ENCODE results near the gene LBP.

DNA sequence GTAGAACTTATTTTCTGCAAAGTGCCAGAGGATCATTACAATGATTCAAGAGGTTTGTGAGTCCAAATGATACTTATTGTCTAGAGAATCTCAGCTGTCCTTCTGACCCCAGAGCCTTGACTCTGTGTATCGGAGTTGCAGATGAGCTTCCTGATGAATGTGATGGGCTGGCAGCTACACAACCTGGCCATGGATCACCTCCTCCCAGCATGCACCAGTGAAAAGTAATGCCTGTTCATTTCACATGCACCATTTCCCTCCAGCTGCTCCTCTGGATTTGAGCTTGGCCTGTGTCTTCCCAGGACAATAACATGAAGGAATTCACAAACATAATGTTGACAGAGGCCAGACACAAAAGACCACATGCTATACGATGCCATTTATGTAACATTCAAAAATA lies 58.9 kb downstream of the LBP start:
- TF ChIP-seq ZNF776 (tag by site-specific recombination; IDR thresholded peaks at IDR 0.05; ENCODE audit: borderline replicate concordance) (no peak), ZNF391 (tag by site-specific recombination; IDR thresholded peaks at IDR 0.05; ENCODE audit: borderline replicate concordance, low read depth) (no peak), ZBTB20 (tag by site-specific recombination; IDR thresholded peaks at IDR 0.05) (no peak), ZNF791 (tag by site-specific recombination; IDR thresholded peaks at IDR 0.05) (no peak), ZNF521 (tag by site-specific recombination; IDR thresholded peaks at IDR 0.05) (no peak), ZBTB21 (tag by site-specific recombination; IDR thresholded peaks at IDR 0.05) (no peak)
- TF ChIP-seq, protein P1, sequence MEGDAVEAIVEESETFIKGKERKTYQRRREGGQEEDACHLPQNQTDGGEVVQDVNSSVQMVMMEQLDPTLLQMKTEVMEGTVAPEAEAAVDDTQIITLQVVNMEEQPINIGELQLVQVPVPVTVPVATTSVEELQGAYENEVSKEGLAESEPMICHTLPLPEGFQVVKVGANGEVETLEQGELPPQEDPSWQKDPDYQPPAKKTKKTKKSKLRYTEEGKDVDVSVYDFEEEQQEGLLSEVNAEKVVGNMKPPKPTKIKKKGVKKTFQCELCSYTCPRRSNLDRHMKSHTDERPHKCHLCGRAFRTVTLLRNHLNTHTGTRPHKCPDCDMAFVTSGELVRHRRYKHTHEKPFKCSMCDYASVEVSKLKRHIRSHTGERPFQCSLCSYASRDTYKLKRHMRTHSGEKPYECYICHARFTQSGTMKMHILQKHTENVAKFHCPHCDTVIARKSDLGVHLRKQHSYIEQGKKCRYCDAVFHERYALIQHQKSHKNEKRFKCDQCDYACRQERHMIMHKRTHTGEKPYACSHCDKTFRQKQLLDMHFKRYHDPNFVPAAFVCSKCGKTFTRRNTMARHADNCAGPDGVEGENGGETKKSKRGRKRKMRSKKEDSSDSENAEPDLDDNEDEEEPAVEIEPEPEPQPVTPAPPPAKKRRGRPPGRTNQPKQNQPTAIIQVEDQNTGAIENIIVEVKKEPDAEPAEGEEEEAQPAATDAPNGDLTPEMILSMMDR (tag by site-specific recombination; IDR thresholded peaks at IDR 0.05) = no peak
- TF ChIP-seq, protein P2, sequence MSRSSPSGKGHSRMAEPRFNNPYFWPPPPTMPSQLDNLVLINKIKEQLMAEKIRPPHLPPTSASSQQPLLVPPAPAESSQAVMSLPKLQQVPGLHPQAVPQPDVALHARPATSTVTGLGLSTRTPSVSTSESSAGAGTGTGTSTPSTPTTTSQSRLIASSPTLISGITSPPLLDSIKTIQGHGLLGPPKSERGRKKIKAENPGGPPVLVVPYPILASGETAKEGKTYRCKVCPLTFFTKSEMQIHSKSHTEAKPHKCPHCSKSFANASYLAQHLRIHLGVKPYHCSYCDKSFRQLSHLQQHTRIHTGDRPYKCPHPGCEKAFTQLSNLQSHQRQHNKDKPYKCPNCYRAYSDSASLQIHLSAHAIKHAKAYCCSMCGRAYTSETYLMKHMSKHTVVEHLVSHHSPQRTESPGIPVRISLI (tag by site-specific recombination; IDR thresholded peaks at IDR 0.05) = no peak
- TF ChIP-seq, protein P3, sequence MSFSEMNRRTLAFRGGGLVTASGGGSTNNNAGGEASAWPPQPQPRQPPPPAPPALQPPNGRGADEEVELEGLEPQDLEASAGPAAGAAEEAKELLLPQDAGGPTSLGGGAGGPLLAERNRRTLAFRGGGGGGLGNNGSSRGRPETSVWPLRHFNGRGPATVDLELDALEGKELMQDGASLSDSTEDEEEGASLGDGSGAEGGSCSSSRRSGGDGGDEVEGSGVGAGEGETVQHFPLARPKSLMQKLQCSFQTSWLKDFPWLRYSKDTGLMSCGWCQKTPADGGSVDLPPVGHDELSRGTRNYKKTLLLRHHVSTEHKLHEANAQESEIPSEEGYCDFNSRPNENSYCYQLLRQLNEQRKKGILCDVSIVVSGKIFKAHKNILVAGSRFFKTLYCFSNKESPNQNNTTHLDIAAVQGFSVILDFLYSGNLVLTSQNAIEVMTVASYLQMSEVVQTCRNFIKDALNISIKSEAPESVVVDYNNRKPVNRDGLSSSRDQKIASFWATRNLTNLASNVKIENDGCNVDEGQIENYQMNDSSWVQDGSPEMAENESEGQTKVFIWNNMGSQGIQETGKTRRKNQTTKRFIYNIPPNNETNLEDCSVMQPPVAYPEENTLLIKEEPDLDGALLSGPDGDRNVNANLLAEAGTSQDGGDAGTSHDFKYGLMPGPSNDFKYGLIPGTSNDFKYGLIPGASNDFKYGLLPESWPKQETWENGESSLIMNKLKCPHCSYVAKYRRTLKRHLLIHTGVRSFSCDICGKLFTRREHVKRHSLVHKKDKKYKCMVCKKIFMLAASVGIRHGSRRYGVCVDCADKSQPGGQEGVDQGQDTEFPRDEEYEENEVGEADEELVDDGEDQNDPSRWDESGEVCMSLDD (tag by site-specific recombination; IDR thresholded peaks at IDR 0.05) = no peak
